ENCODE measurements around the gene SLC12A7.
"Not testable (repeated sequence)": the region's sequence is repeated elsewhere in the genome, so short reads cannot be mapped to it uniquely, and the experiment has no call there.

The SLC12A7 gene

GRCh38 chr5:1001406-1002270 lies 110.2 kb downstream of the SLC12A7 start:
- no peak for DNase-seq

GRCh38 chr5:1000831-1001230 lies 111.0 kb downstream of the SLC12A7 start:
- not testable (repeated sequence) for DNase-seq

All from hematopoietic multipotent progenitor cell treated with erythropoietin and hydrocortisone succinate and interleukin-3 and kit ligand, for 6 days (in vitro differentiated cells).